C4-2B (cell line): ENCODE results near the gene PGLYRP2.

Experiments used
- ZFX ChIP-seq: fragments of 450-650 bp; IDR thresholded peaks from 2 replicates; pipeline ENCODE4 v1.6.1; 2017
- TF ChIP-seq, protein P1 (sequence below): fragments of 450-650 bp; conservative IDR thresholded peaks from 2 replicates; pipeline ENCODE4 v1.5.1; 2017; ENCODE audit warnings: mild to moderate bottlenecking

DNA sequence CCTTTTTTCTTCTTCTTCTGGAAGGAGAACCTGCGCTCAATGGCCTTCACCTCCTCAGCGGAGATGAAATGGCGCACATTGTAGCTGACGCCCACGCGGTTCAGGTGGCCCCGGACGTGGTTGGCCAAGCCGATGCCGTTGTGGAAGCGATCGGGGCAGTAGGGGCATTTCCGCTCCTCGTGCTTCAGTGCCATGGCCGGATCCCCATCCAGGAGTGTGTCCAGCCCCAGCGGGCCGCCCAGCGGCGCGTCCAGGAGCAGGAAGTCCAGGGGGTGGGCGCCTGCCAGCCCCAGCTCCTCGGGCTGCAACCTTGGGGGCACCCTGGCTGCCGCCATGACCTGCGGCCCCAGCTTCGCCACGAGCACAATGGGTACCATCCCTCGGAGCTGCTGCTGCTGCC lies 40.7 kb downstream of the PGLYRP2 start:
- TF ChIP-seq, protein P1, sequence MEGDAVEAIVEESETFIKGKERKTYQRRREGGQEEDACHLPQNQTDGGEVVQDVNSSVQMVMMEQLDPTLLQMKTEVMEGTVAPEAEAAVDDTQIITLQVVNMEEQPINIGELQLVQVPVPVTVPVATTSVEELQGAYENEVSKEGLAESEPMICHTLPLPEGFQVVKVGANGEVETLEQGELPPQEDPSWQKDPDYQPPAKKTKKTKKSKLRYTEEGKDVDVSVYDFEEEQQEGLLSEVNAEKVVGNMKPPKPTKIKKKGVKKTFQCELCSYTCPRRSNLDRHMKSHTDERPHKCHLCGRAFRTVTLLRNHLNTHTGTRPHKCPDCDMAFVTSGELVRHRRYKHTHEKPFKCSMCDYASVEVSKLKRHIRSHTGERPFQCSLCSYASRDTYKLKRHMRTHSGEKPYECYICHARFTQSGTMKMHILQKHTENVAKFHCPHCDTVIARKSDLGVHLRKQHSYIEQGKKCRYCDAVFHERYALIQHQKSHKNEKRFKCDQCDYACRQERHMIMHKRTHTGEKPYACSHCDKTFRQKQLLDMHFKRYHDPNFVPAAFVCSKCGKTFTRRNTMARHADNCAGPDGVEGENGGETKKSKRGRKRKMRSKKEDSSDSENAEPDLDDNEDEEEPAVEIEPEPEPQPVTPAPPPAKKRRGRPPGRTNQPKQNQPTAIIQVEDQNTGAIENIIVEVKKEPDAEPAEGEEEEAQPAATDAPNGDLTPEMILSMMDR: no peak
- no peak for TF ChIP-seq ZFX
